Calu3 (cell line): ENCODE data around the gene KLHL29. TPM values are rescaled to one million over a fixed set of nuclear protein-coding genes. Genes with fewer than 3 reads are reported as not detected.

Source experiments
- BruUV-seq: library from RNA; stranded (reverse); fragments of 400-500 nt; replicated peaks from 2 replicates; lab custom pipeline; 2021; lab: Mats Ljungman, UMichigan
- CTCF ChIA-PET: fragments of 300-600 bp; sonication (Branson Sonifier 250); formaldehyde crosslinking; loops from one replicate; lab custom pipeline; 2022; ENCODE audit warnings: antibody characterized with exemption; lab: Charles Lee
- DNase-seq: peaks from one replicate; pipeline ENCODE4 v3.0.0; 2022
- H3K27ac Mint-ChIP-seq: one replicate; pipeline ENCODE4 v1.8.0; 2022; ENCODE audit warnings: mixed read lengths; ENCODE audit not compliant: unreplicated experiment
- H3K27me3 Mint-ChIP-seq: one replicate; pipeline ENCODE4 v1.8.0; 2022; ENCODE audit warnings: mixed read lengths; ENCODE audit not compliant: unreplicated experiment
- H3K36me3 Mint-ChIP-seq: one replicate; pipeline ENCODE4 v1.8.0; 2022; ENCODE audit warnings: mild to moderate bottlenecking, moderate library complexity, mixed read lengths; ENCODE audit not compliant: insufficient read depth, unreplicated experiment
- H3K4me1 Mint-ChIP-seq: one replicate; pipeline ENCODE4 v1.8.0; 2022; ENCODE audit warnings: mild to moderate bottlenecking, low read depth, mixed read lengths; ENCODE audit not compliant: unreplicated experiment
- H3K4me3 Mint-ChIP-seq: one replicate; pipeline ENCODE4 v1.8.0; 2022; ENCODE audit warnings: mild to moderate bottlenecking, low read depth, moderate library complexity, mixed read lengths; ENCODE audit not compliant: unreplicated experiment
- H3K9me3 Mint-ChIP-seq: one replicate; pipeline ENCODE4 v1.8.0; 2022; ENCODE audit warnings: low read depth, mixed read lengths; ENCODE audit not compliant: unreplicated experiment
- intact Hi-C: fragments of 100-400 bp; cut with micrococcal nuclease; formaldehyde crosslinking; loops from one replicate; pipeline ENCODE4 v1.10.0; 2022; ENCODE audit not compliant: unreplicated experiment
- total RNA-seq: library from RNA; stranded (reverse); gene quantifications from 2 replicates; pipeline ENCODE4 v1.2.3, GENCODE V29; 2022
- TF ChIP-seq, protein P1 (sequence below): fragments of 200-600 bp; IDR thresholded peaks from one replicate; pipeline ENCODE4 v1.8.0; 2022; ENCODE audit warnings: antibody characterized with exemption; ENCODE audit not compliant: unreplicated experiment

KLHL29 gene
- total RNA-seq, 1 experiment from 2014 or later = 11.9 TPM

- no peak for DNase-seq
- Mint-ChIP-seq H3K27me3 (no peaks in the 10 kb centered on the region), H3K4me3 (no peak overlapping the region), H3K4me1 (no peaks in the 10 kb centered on the region), H3K27ac (no peak overlapping the region), H3K36me3 (peaks cover 27% of the 10 kb centered on the region), H3K9me3 (peaks cover 10% of the 10 kb centered on the region)
- TF ChIP-seq, protein P1, sequence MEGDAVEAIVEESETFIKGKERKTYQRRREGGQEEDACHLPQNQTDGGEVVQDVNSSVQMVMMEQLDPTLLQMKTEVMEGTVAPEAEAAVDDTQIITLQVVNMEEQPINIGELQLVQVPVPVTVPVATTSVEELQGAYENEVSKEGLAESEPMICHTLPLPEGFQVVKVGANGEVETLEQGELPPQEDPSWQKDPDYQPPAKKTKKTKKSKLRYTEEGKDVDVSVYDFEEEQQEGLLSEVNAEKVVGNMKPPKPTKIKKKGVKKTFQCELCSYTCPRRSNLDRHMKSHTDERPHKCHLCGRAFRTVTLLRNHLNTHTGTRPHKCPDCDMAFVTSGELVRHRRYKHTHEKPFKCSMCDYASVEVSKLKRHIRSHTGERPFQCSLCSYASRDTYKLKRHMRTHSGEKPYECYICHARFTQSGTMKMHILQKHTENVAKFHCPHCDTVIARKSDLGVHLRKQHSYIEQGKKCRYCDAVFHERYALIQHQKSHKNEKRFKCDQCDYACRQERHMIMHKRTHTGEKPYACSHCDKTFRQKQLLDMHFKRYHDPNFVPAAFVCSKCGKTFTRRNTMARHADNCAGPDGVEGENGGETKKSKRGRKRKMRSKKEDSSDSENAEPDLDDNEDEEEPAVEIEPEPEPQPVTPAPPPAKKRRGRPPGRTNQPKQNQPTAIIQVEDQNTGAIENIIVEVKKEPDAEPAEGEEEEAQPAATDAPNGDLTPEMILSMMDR = no peak
- intact Hi-C loops = no loop called here
- CTCF ChIA-PET = no interaction called here
- BruUV-seq = no TSS peak
Observed at GRCh38 chr2:23696752-23697045, 311.7 kb downstream of the KLHL29 start.

DNA sequence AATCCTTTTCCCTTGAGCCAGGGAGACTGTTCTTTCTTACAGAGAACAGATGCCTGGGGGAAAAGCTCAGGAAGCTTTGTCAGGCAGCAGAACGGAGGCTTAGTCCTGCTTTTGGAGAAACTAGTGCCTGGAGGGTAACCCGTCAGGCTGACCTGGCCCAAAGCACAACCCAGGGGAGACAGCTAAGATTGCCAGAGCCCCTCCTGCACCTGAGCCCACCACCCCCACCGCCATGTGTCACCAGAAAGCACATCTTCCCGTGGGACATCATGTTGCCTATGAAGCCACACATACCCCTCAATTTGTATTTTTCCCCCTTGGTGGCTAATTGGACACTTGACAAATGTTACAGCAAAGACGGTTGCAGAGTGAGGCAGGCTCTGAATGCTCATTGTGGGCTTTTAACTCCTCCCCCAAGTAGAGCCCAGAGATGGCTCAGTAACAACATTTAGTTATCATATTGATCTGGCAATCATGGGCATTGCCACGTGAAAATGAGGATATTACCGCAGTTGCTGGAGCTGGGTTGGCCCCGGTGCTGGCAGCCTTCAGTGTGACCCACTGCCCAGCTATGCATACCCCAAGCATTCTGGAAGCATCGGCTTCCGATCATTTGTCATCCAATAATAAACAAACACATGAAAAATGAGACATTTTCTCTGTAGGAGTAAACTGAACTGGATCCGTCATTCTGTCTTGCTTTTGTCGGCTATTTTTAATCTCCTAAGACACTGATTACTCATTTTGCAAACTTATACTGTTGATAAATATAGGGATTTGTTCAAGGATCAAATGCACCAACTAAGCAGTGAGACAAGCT lies 312.5 kb downstream of the KLHL29 start:
- TF ChIP-seq, protein P1 = no peak
- Mint-ChIP-seq H3K4me3 (no peak overlapping the region), H3K36me3 (peaks cover 27% of the 10 kb centered on the region), H3K9me3 (peaks cover 10% of the 10 kb centered on the region), H3K27me3 (no peaks in the 10 kb centered on the region), H3K4me1 (no peaks in the 10 kb centered on the region), H3K27ac (no peak overlapping the region)
- CTCF ChIA-PET = no interaction called here
- DNase-seq = no peak
- intact Hi-C loops = no loop called here
- no TSS peak for BruUV-seq

GRCh38 chr2:23698116-23698693 lies 313.2 kb downstream of the KLHL29 start:
- Mint-ChIP-seq H3K36me3 (peaks cover 27% of the 10 kb centered on the region), H3K27ac (no peak overlapping the region), H3K27me3 (no peaks in the 10 kb centered on the region), H3K9me3 (peaks cover 10% of the 10 kb centered on the region), H3K4me1 (no peaks in the 10 kb centered on the region), H3K4me3 (no peak overlapping the region)
- no peak for DNase-seq
- CTCF ChIA-PET = no interaction called here
- TF ChIP-seq, protein P1 = no peak
- BruUV-seq = no TSS peak
- intact Hi-C loops = no loop called here

DNA sequence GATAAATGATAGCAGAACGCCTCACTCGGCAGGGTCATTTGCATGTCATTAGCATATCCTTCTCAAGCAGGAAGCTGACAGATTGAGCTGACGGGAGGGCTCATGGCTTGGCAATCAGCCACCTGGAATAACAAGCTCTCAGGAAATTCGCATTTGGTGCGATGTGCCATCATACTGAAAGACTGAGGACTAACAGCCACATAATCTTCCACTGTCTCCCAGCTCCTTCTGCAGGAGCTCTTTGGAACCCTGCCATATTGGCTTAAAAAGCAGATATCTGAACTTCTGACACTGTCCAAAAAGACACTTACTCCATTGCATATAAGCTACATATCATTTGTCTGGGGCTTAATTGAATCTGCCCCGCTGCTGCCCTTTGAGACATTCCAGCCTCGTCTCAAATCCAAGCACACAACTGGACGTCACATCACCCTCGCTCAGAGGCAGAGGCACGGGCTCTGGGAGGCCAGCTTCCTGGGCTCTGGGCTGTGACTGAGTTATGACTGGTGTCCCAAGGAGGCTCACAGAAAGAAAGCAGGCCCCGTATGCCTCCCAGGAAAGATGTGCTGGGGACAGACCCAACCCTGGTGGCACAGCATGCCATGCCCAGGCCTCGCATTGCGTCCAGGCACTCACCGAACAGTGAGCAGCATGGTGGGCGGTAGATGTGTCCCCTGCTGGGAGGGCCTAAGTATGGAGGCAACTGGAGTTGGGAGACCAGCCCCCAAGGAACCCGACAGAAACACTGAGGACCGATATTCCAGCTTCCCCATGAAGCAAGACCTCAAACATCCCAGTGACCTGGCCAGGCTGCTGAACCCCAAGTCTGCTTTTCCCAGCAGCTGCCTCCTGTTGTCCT lies 314.0 kb downstream of the KLHL29 start:
- H3K4me1 Mint-ChIP-seq = no peaks in the 10 kb centered on the region
- H3K9me3 Mint-ChIP-seq = peaks cover 10% of the 10 kb centered on the region
- no peak for DNase-seq
- CTCF ChIA-PET = interaction anchor here (0.5 kb wide), 1 partner anchor 31 kb away, joined by 3 read pairs; no protein-coding TSS in a partner anchor
- intact Hi-C loops = no loop called here
- TF ChIP-seq, protein P1 = no peak
- BruUV-seq = no TSS peak
- no peak overlapping the region for H3K4me3 Mint-ChIP-seq
- peaks cover 27% of the 10 kb centered on the region for H3K36me3 Mint-ChIP-seq
- H3K27me3 Mint-ChIP-seq = no peaks in the 10 kb centered on the region
- no peak overlapping the region for H3K27ac Mint-ChIP-seq
